Hematopoietic multipotent progenitor cell (in vitro differentiated cells): ENCODE data around the gene NKX2-2. TPM values are rescaled to one million over a fixed set of nuclear protein-coding genes. Genes with fewer than 3 reads are reported as not detected.
"Not testable (repeated sequence)": the region's sequence is repeated elsewhere in the genome, so short reads cannot be mapped to it uniquely, and the experiment has no call there.

Source experiments
- DNase-seq, 3 donors: peaks; one replicate each; pipeline ENCODE4 v3.0.0-alpha.2; 2011 to 2015; ENCODE audit warnings: low read depth in 2 of 3, low spot score in 2 of 3
- total RNA-seq: library from RNA; depleted of rRNA; stranded (reverse); fragments of >200 nt; gene quantifications from one replicate; pipeline ENCODE4 v1.2.3, GENCODE V29; 2012

Gene NKX2-2
- total RNA-seq, 1 donor, result not detected

GRCh38 chr20:21509597-21510371, 4.1 kb downstream of the NKX2-2 start:
- no peak for DNase-seq

GRCh38 chr20:21509079-21509596, 4.7 kb downstream of the NKX2-2 start:
- no peak for DNase-seq

GRCh38 chr20:21508230-21509078, 5.4 kb downstream of the NKX2-2 start:
- DNase-seq, result no peak

- DNase-seq, result no peak
Observed at GRCh38 chr20:21507400-21508229, 6.2 kb downstream of the NKX2-2 start.

- DNase-seq, result peak; percentile 62 to 66 (median 62)
Observed at GRCh38 chr20:21505810-21506530, 7.9 kb downstream of the NKX2-2 start.

DNA sequence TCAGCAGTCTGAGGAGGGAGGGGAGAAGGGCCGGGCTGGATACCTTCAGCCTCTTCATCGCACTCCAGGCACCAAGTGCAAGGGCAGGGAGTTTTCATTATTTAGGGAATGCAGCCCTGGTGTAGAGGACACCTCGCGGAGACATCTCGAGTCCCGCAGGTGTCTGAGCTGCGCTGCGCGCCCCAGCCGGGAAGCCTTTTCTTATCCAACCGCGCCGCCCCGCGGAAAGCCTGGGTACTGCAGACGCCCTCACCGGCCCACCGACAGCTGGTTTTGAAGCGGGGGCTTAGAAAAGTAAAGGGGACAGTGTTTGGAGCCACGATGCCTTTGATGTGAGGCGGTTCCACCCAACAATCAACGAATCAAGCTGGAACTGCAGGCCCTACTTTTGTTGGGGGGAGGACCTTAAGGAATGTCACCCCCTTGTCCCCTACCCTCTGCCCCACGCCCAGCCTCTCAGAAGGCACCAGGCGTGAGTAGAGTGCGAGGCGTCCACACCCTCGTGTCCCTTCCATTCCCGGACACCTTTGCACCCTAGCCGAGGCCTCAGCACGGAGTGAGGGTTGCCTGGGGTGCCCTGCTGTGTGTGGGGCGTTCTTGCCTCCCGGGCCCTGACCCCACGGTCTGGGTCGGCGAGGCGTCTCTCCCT, 8.6 kb downstream of the NKX2-2 start:
- peak; percentile 56 to 71 (median 59) for DNase-seq

DNA sequence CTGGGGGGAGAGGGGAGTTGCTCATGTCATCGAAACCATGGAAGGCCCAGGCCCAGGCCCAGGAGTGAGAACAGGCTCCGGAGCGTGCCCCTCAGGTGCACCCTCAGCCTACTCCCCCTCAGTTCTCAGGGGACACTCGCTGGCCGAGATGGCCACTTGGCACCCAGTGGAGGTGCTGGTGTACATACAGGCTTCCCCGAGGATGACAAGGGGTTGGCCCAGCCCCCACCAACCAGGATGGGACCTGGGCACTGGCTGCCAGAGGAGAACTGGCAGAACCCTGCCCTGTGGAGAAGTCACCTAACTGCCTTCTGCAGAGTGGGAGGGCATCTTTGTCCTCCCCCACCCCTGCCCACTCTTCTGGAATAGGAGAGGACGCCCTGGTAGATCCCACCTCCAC, 9.5 kb downstream of the NKX2-2 start:
- DNase-seq, result no peak

GRCh38 chr20:21503345-21503744, 10.5 kb downstream of the NKX2-2 start:
- DNase-seq, result no peak

- DNase-seq, result no peak
Observed at GRCh38 chr20:21501184-21501583, 12.7 kb downstream of the NKX2-2 start.

GRCh38 chr20:21500599-21500998, 13.3 kb downstream of the NKX2-2 start:
- DNase-seq, result no peak

GRCh38 chr20:21499641-21500040, 14.2 kb downstream of the NKX2-2 start:
- DNase-seq, result no peak

DNA sequence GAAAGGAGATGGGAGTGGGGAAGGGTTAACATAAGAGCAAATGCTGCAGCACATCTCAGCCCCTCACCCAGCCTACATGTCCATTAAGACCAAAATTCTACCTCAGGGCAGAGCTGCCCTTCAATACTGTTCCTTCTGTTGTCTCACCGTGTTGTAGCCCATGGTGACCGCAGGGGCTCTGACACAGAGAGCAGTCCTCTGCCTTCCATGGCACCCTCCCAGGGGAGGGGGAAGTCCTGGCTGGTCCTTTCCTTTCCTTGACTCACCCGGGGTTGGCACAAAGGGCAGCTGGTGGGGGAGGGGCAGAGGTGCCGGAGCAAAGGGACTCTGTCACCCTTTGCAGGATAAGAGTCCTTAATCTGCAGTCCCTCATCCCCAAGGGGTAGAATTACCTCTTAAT, 15.2 kb downstream of the NKX2-2 start:
- DNase-seq, result no peak

- DNase-seq, result no peak
Observed at GRCh38 chr20:21498195-21498594, 15.7 kb downstream of the NKX2-2 start.

- no peak for DNase-seq
Observed at GRCh38 chr20:21496452-21496851, 17.4 kb downstream of the NKX2-2 start.

DNA sequence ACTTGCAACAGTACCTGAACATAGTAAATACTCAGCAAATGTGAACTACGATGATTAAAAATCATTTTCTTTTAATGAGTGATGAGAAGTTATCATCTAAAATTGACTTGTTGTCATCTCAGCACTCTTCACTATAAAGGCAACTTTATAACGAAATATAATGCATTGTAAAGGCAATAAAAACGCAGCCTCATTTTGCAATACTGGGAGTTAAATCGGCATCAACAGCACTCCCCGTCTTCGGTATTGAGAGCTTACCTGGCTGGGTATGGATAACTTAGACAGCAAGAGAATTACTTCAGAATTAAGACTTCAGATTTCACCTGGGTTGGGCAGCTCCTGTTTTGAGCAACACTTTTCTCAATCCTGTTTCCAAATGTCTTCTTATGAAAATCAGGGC, 20.8 kb downstream of the NKX2-2 start:
- no peak for DNase-seq

DNA sequence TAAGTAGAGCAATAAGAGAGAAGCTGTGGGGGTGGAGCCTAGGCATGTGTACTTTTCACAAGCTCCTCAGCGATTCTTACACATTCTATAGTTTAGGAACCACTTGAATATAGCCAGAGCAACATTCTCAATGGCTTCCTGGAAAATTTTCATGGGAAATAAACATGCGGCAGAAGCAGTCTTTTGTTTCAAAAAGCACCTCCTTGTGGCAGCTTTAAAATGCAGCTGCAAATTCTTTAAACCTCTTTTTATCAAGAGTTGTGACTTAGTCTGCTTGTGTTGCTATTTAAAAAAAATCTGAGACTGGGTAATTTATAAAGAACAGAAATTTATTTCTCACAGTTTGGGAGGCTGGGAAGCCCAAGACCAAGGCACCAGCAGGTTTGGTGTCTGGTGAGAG, 23.8 kb downstream of the NKX2-2 start:
- no peak for DNase-seq

DNA sequence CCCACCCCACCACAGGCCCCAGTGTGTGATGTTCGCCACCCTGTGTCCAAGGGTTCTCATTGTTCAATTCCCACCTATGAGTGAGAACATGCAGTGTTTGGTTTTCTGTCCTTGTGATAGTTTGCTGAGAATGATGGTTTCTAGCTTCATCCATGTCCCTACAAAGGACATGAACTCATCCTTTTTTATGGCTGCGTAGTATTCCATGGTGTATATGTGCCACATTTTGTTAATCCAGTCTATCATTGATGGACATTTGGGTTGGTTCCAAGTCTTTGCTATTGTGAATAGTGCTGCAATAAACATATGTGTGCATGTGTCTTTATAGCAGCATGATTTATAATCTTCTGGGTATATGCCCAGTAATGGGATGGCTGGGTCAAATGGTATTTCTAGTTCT, 33.7 kb downstream of the NKX2-2 start:
- not testable (repeated sequence) for DNase-seq

DNA sequence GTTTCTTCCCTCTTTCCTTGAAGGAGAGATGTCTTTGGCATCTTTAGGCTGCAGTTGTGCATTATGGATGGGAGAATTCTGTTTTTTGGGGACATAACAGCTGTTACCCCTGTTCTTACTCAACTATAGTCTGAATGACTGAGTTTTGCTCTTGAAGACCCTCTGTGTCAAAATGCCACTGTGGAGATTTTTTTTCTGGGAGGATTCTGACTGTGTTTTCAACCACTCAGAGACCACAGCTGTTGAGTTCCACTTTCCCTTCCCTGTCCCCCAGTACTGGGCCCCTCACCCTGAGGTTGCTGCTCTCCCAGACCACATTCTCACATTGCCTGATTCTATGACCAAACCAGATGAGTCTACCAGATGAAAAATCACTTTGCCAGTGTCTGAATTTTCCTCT, 48.1 kb downstream of the NKX2-2 start:
- DNase-seq, result no peak

- DNase-seq, result no peak
Observed at GRCh38 chr20:21464916-21465315, 48.9 kb downstream of the NKX2-2 start.
